OCI-LY7 (cell line): Measurements from ENCODE around the gene WT1. TPM values are rescaled to one million over a fixed set of nuclear protein-coding genes. Genes with fewer than 3 reads are reported as not detected.

Experiments
- BruUV-seq: library from RNA; stranded (reverse); fragments of 400-500 nt; replicated peaks from 2 replicates; lab custom pipeline; 2021; lab: Mats Ljungman, UMichigan
- CTCF ChIA-PET: fragments of 300-600 bp; sonication (Branson Sonifier 250); formaldehyde crosslinking; loops from one replicate; lab custom pipeline; 2022; ENCODE audit warnings: antibody characterized with exemption; ENCODE audit not compliant: unreplicated experiment; lab: Charles Lee
- POLR2A ChIA-PET: fragments of 300-600 bp; sonication (Branson Sonifier 250); formaldehyde crosslinking; loops from one replicate; lab custom pipeline; 2022; ENCODE audit warnings: antibody characterized with exemption; lab: Charles Lee
- DNase-seq: peaks from one replicate; pipeline ENCODE4 v3.0.0-alpha.2; 2015; ENCODE audit warnings: low spot score
- H2AFZ ChIP-seq: fragments of 200-600 bp; sonication (generic), shearing (Covaris generic); 2 replicates; pipeline ENCODE4 v1.6.1; 2014; ENCODE audit warnings: mild to moderate bottlenecking, antibody characterized with exemption, low read length, moderate library complexity
- H3K27ac ChIP-seq: fragments of 200-600 bp; sonication (generic); 2 replicates; pipeline ENCODE4 v1.5.1; 2014; ENCODE audit warnings: mixed run types, low read depth, mild to moderate bottlenecking, moderate library complexity, low read length, inconsistent platforms; ENCODE audit not compliant: poor library complexity, severe bottlenecking
- H3K36me3 ChIP-seq: fragments of 200-600 bp; sonication (generic); 2 replicates; pipeline ENCODE4 v1.6.1; 2014; ENCODE audit warnings: mild to moderate bottlenecking, antibody characterized with exemption, low read length, moderate library complexity, mixed read lengths; ENCODE audit not compliant: insufficient read depth
- H3K4me1 ChIP-seq: fragments of 200-600 bp; sonication (generic); 2 replicates; pipeline ENCODE4 v1.5.1; 2014; ENCODE audit warnings: mild to moderate bottlenecking, low read length; ENCODE audit not compliant: insufficient read depth, poor library complexity, severe bottlenecking
- H3K4me2 ChIP-seq: fragments of 200-600 bp; sonication (generic); 2 replicates; pipeline ENCODE4 v1.6.1; 2014; ENCODE audit warnings: mild to moderate bottlenecking, low read length
- H3K4me3 ChIP-seq: fragments of 200-600 bp; sonication (generic); 2 replicates; pipeline ENCODE4 v1.5.1; 2014; ENCODE audit warnings: mild to moderate bottlenecking, low read depth, low read length; ENCODE audit not compliant: poor library complexity, severe bottlenecking
- H3K79me2 ChIP-seq: fragments of 200-600 bp; sonication (generic); 2 replicates; pipeline ENCODE4 v1.6.1; 2016; ENCODE audit warnings: low read depth, mild to moderate bottlenecking, low read length, moderate library complexity, mixed read lengths; ENCODE audit not compliant: insufficient read depth
- H3K9me2 ChIP-seq: fragments of 200-600 bp; sonication (generic); 2 replicates; pipeline ENCODE4 v1.6.1; 2016; ENCODE audit warnings: mild to moderate bottlenecking, low read length, mixed read lengths; ENCODE audit not compliant: insufficient read depth
- H3K9me3 ChIP-seq: fragments of 200-600 bp; sonication (generic); 2 replicates; pipeline ENCODE4 v1.6.1; 2014; ENCODE audit warnings: mild to moderate bottlenecking, mixed run types, low read length, mixed read lengths
- H4K20me1 ChIP-seq: fragments of 200-600 bp; sonication (generic); 2 replicates; pipeline ENCODE4 v1.6.1; 2014; ENCODE audit warnings: mild to moderate bottlenecking, antibody characterized with exemption, low read length, moderate library complexity, mixed read lengths; ENCODE audit not compliant: insufficient read depth
- EZH2phosphoT487 ChIP-seq: fragments of 200-600 bp; sonication (generic); IDR thresholded peaks from 2 replicates; pipeline ENCODE4 v1.6.1; 2018; ENCODE audit warnings: low read depth, borderline replicate concordance, mild to moderate bottlenecking, mixed run types, antibody characterized with exemption, low read length, moderate library complexity, mixed read lengths
- intact Hi-C: fragments of 100-400 bp; cut with micrococcal nuclease; formaldehyde crosslinking; loops from one replicate; pipeline ENCODE4 v1.10.0; 2022; ENCODE audit not compliant: unreplicated experiment
- total RNA-seq, 2 experiments: library from RNA; depleted of rRNA in 1 of 2; stranded (reverse); fragments of >200 nt in 1 of 2; shearing (Covaris generic) in 1 of 2; gene quantifications; 2 replicates each; pipeline ENCODE4 v1.2.3, GENCODE V29; 2014 to 2022
- TF ChIP-seq, protein P1 (sequence below): fragments of 200-600 bp; sonication (generic); conservative IDR thresholded peaks from 2 replicates; pipeline ENCODE4 v1.5.1; 2014; ENCODE audit warnings: mild to moderate bottlenecking, antibody characterized with exemption, low read length, moderate library complexity, mixed read lengths

WT1 gene
- total RNA-seq, 2 experiments from 2014 or later = not detected

DNA sequence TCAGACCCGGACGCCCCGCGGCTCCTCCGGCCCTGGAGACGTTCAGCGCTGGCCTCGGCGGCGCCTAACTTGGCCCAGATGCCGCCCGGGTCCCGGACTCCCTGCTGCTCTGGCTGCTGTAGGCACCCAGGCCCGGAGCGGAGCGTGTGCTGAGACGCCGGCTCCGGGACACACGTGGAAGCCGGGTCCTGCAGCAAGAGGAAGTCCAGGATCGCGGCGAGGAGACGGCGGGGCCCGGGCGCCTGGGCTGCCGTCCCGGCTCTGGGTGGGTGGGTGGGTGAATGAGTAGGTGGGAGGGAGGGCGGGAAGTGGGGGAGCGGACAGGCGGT, 223 bp downstream of the WT1 start:
- Histone ChIP-seq H4K20me1 (no peaks in the 10 kb centered on the region), H3K9me2 (no peaks in the 10 kb centered on the region), H3K4me2 (no peak overlapping the region), H3K79me2 (no peaks in the 10 kb centered on the region), H3K27ac (no peak overlapping the region), H3K9me3 (no peaks in the 10 kb centered on the region), H2AFZ (no peak overlapping the region), H3K36me3 (no peaks in the 10 kb centered on the region), H3K4me1 (no peaks in the 10 kb centered on the region), H3K4me3 (no peak overlapping the region)
- ChIA-PET CTCF (no interaction called here), POLR2A (no interaction called here)
- intact Hi-C loops = no loop called here
- BruUV-seq = no TSS peak
- no peak for DNase-seq
- no peak for TF ChIP-seq EZH2phosphoT487
- TF ChIP-seq, protein P1, sequence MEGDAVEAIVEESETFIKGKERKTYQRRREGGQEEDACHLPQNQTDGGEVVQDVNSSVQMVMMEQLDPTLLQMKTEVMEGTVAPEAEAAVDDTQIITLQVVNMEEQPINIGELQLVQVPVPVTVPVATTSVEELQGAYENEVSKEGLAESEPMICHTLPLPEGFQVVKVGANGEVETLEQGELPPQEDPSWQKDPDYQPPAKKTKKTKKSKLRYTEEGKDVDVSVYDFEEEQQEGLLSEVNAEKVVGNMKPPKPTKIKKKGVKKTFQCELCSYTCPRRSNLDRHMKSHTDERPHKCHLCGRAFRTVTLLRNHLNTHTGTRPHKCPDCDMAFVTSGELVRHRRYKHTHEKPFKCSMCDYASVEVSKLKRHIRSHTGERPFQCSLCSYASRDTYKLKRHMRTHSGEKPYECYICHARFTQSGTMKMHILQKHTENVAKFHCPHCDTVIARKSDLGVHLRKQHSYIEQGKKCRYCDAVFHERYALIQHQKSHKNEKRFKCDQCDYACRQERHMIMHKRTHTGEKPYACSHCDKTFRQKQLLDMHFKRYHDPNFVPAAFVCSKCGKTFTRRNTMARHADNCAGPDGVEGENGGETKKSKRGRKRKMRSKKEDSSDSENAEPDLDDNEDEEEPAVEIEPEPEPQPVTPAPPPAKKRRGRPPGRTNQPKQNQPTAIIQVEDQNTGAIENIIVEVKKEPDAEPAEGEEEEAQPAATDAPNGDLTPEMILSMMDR = no peak

DNA sequence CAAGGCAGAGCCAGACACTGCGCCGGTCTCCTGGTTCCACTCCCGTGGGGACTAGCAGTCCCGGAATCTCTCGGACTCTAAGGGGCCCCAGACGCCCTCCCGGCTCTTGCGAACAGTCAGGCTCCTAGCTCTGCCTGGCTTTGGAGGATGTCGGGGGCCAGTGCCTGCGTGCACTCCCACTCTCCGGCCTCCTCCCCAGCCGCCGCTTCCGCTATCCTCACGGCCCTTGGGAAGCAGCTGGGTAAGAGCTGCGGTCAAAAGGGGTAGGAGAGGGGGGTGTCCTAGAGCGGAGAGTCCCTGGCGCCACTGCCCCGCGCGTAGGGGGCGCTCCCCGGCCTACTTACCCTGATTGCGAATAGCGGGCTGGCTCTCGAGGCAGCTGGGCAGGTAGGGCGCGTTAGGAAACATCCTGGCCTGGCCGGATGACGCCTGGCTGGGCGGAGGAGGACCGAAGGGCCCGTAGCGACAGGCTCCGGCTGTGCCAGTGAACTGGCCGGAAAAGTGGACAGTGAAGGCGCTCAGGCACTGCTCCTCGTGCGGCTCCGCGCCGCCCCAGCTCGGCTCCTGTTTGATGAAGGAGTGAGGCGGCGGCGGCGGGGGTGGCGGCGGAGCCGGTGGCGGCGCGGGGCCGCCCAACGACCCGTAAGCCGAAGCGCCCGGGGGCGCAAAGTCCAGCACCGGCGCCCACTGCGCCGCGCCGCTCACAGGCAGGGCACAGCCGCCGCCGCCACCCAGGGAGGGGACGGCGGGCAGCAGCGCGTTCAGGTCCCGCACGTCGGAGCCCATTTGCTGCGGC, 785 bp downstream of the WT1 start:
- TF ChIP-seq, protein P1 = no peak
- no peak for TF ChIP-seq EZH2phosphoT487
- no peak for DNase-seq
- H3K27ac ChIP-seq = no peak overlapping the region
- no peaks in the 10 kb centered on the region for H4K20me1 ChIP-seq
- no peaks in the 10 kb centered on the region for H3K79me2 ChIP-seq
- no peak overlapping the region for H2AFZ ChIP-seq
- H3K9me3 ChIP-seq = no peaks in the 10 kb centered on the region
- CTCF ChIA-PET = no interaction called here
- H3K9me2 ChIP-seq = no peaks in the 10 kb centered on the region
- no TSS peak for BruUV-seq
- H3K36me3 ChIP-seq = no peaks in the 10 kb centered on the region
- no peaks in the 10 kb centered on the region for H3K4me1 ChIP-seq
- POLR2A ChIA-PET = no interaction called here
- H3K4me2 ChIP-seq = no peak overlapping the region
- no peak overlapping the region for H3K4me3 ChIP-seq
- intact Hi-C loops = no loop called here

DNA sequence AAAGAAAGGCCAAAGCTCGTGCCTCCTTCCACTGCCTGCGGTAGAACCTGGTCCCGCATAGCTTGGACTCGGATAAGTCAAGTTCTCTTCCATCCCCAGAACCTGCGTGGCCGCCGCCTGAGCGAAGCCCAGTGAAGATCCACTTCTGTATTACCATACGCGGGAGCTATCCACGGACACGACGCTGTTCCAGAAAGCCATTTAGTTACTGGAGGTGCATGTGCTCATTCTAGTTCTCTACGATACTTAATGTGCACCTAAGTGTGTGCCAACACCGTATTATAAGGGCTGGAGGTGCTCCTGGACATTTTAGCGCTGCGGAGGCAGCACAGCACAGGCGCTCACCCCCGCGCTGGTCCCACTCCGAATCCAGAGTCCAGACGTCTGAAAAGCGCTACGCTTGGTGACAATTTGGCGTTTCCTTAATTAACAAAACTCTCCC, 1.4 kb downstream of the WT1 start:
- intact Hi-C loops = no loop called here
- DNase-seq = no peak
- TF ChIP-seq, protein P1 = no peak
- no peak for TF ChIP-seq EZH2phosphoT487
- no peaks in the 10 kb centered on the region for H3K9me3 ChIP-seq
- H2AFZ ChIP-seq = no peak overlapping the region
- no TSS peak for BruUV-seq
- POLR2A ChIA-PET = no interaction called here
- H4K20me1 ChIP-seq = no peaks in the 10 kb centered on the region
- H3K4me1 ChIP-seq = no peaks in the 10 kb centered on the region
- H3K4me2 ChIP-seq = no peak overlapping the region
- no peak overlapping the region for H3K27ac ChIP-seq
- CTCF ChIA-PET = no interaction called here
- no peaks in the 10 kb centered on the region for H3K9me2 ChIP-seq
- H3K79me2 ChIP-seq = no peaks in the 10 kb centered on the region
- H3K36me3 ChIP-seq = no peaks in the 10 kb centered on the region
- no peak overlapping the region for H3K4me3 ChIP-seq
